Stimulated activated CD4-positive, alpha-beta T cell treated with anti-CD3 and anti-CD28 coated beads, TNF-alpha, amount 100 ng/mL, for 24 hours (primary cell): ENCODE measurements around the gene NOLC1.
A peak's percentile ranks its signal among the peaks of the same experiment; 100 is the strongest.

Experiments
- DNase-seq, 3 experiments: peaks; one replicate each; pipeline ENCODE4 v3.0.0-alpha.2; 2020; ENCODE audit warnings: low read depth in 3 of 3

The NOLC1 gene

GRCh38 chr10:102121739-102122372 lies 30.3 kb upstream of the NOLC1 start:
- no peak for DNase-seq

- no peak for DNase-seq
These were observed 29.7 kb upstream of the NOLC1 start for GRCh38 chr10:102122450-102122849.

GRCh38 chr10:102123223-102123622 lies 29.0 kb upstream of the NOLC1 start:
- no peak for DNase-seq

- no peak for DNase-seq
These were observed 20.7 kb upstream of the NOLC1 start for GRCh38 chr10:102131286-102132170.

- DNase-seq, result no peak
These were observed 20.0 kb upstream of the NOLC1 start for GRCh38 chr10:102132193-102132562.

GRCh38 chr10:102132563-102133372 lies 19.4 kb upstream of the NOLC1 start, which contains the start of gene PPRC1:
TSS of gene PPRC1 (plus strand) at chr10:102133040. CDS start at chr10:102133069, 29 bp downstream.
- DNase-seq, result peak; percentile 95 to 98 (median 98)

- DNase-seq, result peak; percentile 43 to 73 (median 54)
These were observed 18.6 kb upstream of the NOLC1 start for GRCh38 chr10:102133373-102134195.

GRCh38 chr10:102134416-102134815 lies 17.8 kb upstream of the NOLC1 start:
- DNase-seq, result no peak

- no peak for DNase-seq
These were observed 16.1 kb upstream of the NOLC1 start for GRCh38 chr10:102135956-102136526.

GRCh38 chr10:102139281-102140110 lies 12.7 kb upstream of the NOLC1 start:
- no peak for DNase-seq

- DNase-seq, result no peak
These were observed 12.0 kb upstream of the NOLC1 start for GRCh38 chr10:102140218-102140617.

- DNase-seq, result no peak
These were observed 11.2 kb upstream of the NOLC1 start for GRCh38 chr10:102140913-102141540.

GRCh38 chr10:102141583-102142107 lies 10.5 kb upstream of the NOLC1 start:
- no peak for DNase-seq

- DNase-seq, result no peak
These were observed 5.2 kb upstream of the NOLC1 start for GRCh38 chr10:102146971-102147428.

- no peak for DNase-seq
These were observed 4.6 kb upstream of the NOLC1 start for GRCh38 chr10:102147561-102147960.

- no peak for DNase-seq
These were observed 3.9 kb upstream of the NOLC1 start for GRCh38 chr10:102148275-102148674.

GRCh38 chr10:102150970-102151773 lies 1.0 kb upstream of the NOLC1 start:
- no peak for DNase-seq

- peak; percentile 18 to 55 (median 27) for DNase-seq
These were observed 329 bp downstream of the NOLC1 start for GRCh38 chr10:102152545-102152890.
